Naive thymus-derived CD8-positive, alpha-beta T cell (primary cell): ENCODE data around the gene GDPD4. TPM values are rescaled to one million over a fixed set of nuclear protein-coding genes. Genes with fewer than 3 reads are reported as not detected.

Source experiments
- ATAC-seq, 2 donors: fragments of 150-1000 bp; cut with Tn5 transposase in 1 of 2; sonication (Bioruptor Pico), chemical (Tn5 transposase) in 1 of 2; 1 replicate in 1 of 2; 2 replicates in 1 of 2; pipeline ENCODE4 v1.10.0; 2021; ENCODE audit warnings: mild to moderate bottlenecking in 2 of 2, moderate library complexity in 2 of 2
- POLR2A ChIA-PET: fragments of 350-600 bp; sonication (Branson Sonifier 250); formaldehyde crosslinking; loops from one replicate; lab custom pipeline; 2021; ENCODE audit warnings: antibody characterized with exemption; lab: Charles Lee
- DNase-seq, 10 donors: peaks; one replicate each; pipeline versions ENCODE4 v3.0.0 to v3.0.0-alpha.2; 2020 to 2022
- H3K27ac Mint-ChIP-seq, 10 donors: one replicate each; pipeline ENCODE4 v1.8.0; 2020 to 2022; ENCODE audit warnings: mild to moderate bottlenecking in 10 of 10, mixed read lengths in 10 of 10, moderate library complexity in 4 of 10, inconsistent platforms in 1 of 10
- H3K27me3 Mint-ChIP-seq, 5 donors: one replicate each; pipeline ENCODE4 v1.8.0; 2021 to 2022; ENCODE audit warnings: mixed read lengths in 5 of 5
- H3K36me3 Mint-ChIP-seq, 3 donors: one replicate each; pipeline ENCODE4 v1.8.0; 2020 to 2022; ENCODE audit warnings: mixed read lengths in 3 of 3, mild to moderate bottlenecking in 2 of 3, inconsistent platforms in 1 of 3
- H3K4me1 Mint-ChIP-seq, 4 donors: one replicate each; pipeline ENCODE4 v1.8.0; 2021 to 2022; ENCODE audit warnings: mixed read lengths in 4 of 4
- H3K4me3 Mint-ChIP-seq, 10 donors: one replicate each; pipeline ENCODE4 v1.8.0; 2020 to 2022; ENCODE audit warnings: mild to moderate bottlenecking in 10 of 10, mixed read lengths in 10 of 10, moderate library complexity in 6 of 10, inconsistent platforms in 1 of 10
- H3K9me3 Mint-ChIP-seq, 9 donors: one replicate each; pipeline ENCODE4 v1.8.0; 2020 to 2022; ENCODE audit warnings: mixed read lengths in 9 of 9, mild to moderate bottlenecking in 3 of 9, inconsistent platforms in 1 of 9, moderate library complexity in 1 of 9
- polyA plus RNA-seq, 3 donors: library from polyadenylated mRNA; unstranded; fragments of 300-500 nt; fragmentation: Illumina TruSeq; gene quantifications; one replicate each; pipeline ENCODE4 v1.2.3, GENCODE V29; 2021
- total RNA-seq, 8 experiments: library from RNA in 2 of 8; stranded (reverse) in 2 of 8; gene quantifications; one replicate each; pipeline ENCODE4 v1.2.3 and lab custom pipeline; 2021 to 2026

GDPD4 gene
- total and polyA plus RNA-seq, 5 experiments from 2014 or later: not detected

- peaks cover 11 to 42% (median 26%) of the 10 kb centered on the region in 9 donors for H3K9me3 Mint-ChIP-seq
- H3K36me3 Mint-ChIP-seq: peaks cover 2 to 36% (median 8%) of the 10 kb centered on the region in 3 donors
- no peak overlapping the region for H3K4me3 Mint-ChIP-seq
- DNase-seq (no peak), ATAC-seq (no peak)
- peaks cover 10 to 22% (median 20%) of the 10 kb centered on the region in 5 donors for H3K27me3 Mint-ChIP-seq
- POLR2A ChIA-PET: no interaction called here
- no peak overlapping the region for H3K27ac Mint-ChIP-seq
- no peaks in the 10 kb centered on the region for H3K4me1 Mint-ChIP-seq
Measured at GRCh38 chr11:77259641-77260040, 41.8 kb downstream of the GDPD4 start.

- no peak for ATAC-seq
- Mint-ChIP-seq H3K36me3 (peaks cover 0 to 12% (median 4%) of the 10 kb centered on the region in 3 donors), H3K27me3 (peaks cover 3 to 22% (median 9%) of the 10 kb centered on the region in 5 donors), H3K27ac (no peak overlapping the region), H3K4me3 (no peak overlapping the region), H3K9me3 (peaks cover 10 to 28% (median 18%) of the 10 kb centered on the region in 9 donors), H3K4me1 (no peaks in the 10 kb centered on the region)
- no peak for DNase-seq
- POLR2A ChIA-PET: no interaction called here
Measured at GRCh38 chr11:77253690-77254089, 47.8 kb downstream of the GDPD4 start.

- Mint-ChIP-seq H3K9me3 (peaks cover 10 to 28% (median 18%) of the 10 kb centered on the region in 9 donors), H3K4me1 (no peaks in the 10 kb centered on the region), H3K36me3 (peaks cover 0 to 12% (median 4%) of the 10 kb centered on the region in 3 donors), H3K27me3 (peaks cover 0 to 14% (median 6%) of the 10 kb centered on the region in 5 donors), H3K27ac (no peak overlapping the region), H3K4me3 (no peak overlapping the region)
- ATAC-seq (no peak), DNase-seq (no peak)
- POLR2A ChIA-PET: interaction anchor here (0.6 kb wide), 1 partner anchor 383 kb away, joined by 3 read pairs; no protein-coding TSS in a partner anchor
Measured at GRCh38 chr11:77252555-77253270, 48.8 kb downstream of the GDPD4 start.

GRCh38 chr11:77250881-77251640, 50.4 kb downstream of the GDPD4 start:
- DNase-seq (no peak), ATAC-seq (no peak)
- POLR2A ChIA-PET: no interaction called here
- Mint-ChIP-seq H3K9me3 (peaks cover 10 to 28% (median 18%) of the 10 kb centered on the region in 9 donors), H3K27me3 (peaks cover 0 to 8% (median 3%) of the 10 kb centered on the region in 5 donors), H3K4me3 (no peak overlapping the region), H3K27ac (no peak overlapping the region), H3K4me1 (no peaks in the 10 kb centered on the region), H3K36me3 (peaks cover 0 to 12% (median 4%) of the 10 kb centered on the region in 3 donors)

- Mint-ChIP-seq H3K27ac (no peak overlapping the region), H3K4me3 (no peak overlapping the region), H3K9me3 (peaks cover 10 to 28% (median 18%) of the 10 kb centered on the region in 9 donors), H3K27me3 (peaks cover 0 to 1% (median 0%) of the 10 kb centered on the region in 5 donors), H3K4me1 (no peaks in the 10 kb centered on the region), H3K36me3 (peaks cover 0 to 12% (median 4%) of the 10 kb centered on the region in 3 donors)
- POLR2A ChIA-PET: no interaction called here
- ATAC-seq: no peak
- DNase-seq: no peak
Measured at GRCh38 chr11:77249427-77249826, 52.1 kb downstream of the GDPD4 start.

- no peak for DNase-seq
- H3K4me1 Mint-ChIP-seq: no peaks in the 10 kb centered on the region
Measured at GRCh38 chr11:77244277-77245027, 57.0 kb downstream of the GDPD4 start.

GRCh38 chr11:77236901-77237300, 64.6 kb downstream of the GDPD4 start:
- Mint-ChIP-seq H3K36me3 (peaks cover 0 to 6% (median 0%) of the 10 kb centered on the region in 3 donors), H3K4me1 (no peaks in the 10 kb centered on the region), H3K9me3 (no peaks in the 10 kb centered on the region), H3K4me3 (no peak overlapping the region), H3K27me3 (peaks cover 0 to 9% (median 4%) of the 10 kb centered on the region in 5 donors), H3K27ac (no peak overlapping the region)
- POLR2A ChIA-PET: no interaction called here
- ATAC-seq (no peak), DNase-seq (no peak)

More at GRCh38 chr11:77244277-77245027, 57.0 kb downstream of the GDPD4 start:
- H3K27ac Mint-ChIP-seq: no peak overlapping the region
- POLR2A ChIA-PET: no interaction called here
- no peak for ATAC-seq
- H3K4me3 Mint-ChIP-seq: no peak overlapping the region
- H3K36me3 Mint-ChIP-seq: peaks cover 0 to 6% (median 0%) of the 10 kb centered on the region in 3 donors
- peaks cover 0 to 2% (median 0%) of the 10 kb centered on the region in 5 donors for H3K27me3 Mint-ChIP-seq
- no peaks in the 10 kb centered on the region for H3K9me3 Mint-ChIP-seq

- no peaks in the 10 kb centered on the region for H3K9me3 Mint-ChIP-seq
- no peak overlapping the region for H3K27ac Mint-ChIP-seq
- DNase-seq (no peak), ATAC-seq (no peak)
- no peaks in the 10 kb centered on the region for H3K4me1 Mint-ChIP-seq
- no peaks in the 10 kb centered on the region for H3K36me3 Mint-ChIP-seq
- POLR2A ChIA-PET: no interaction called here
- H3K27me3 Mint-ChIP-seq: peaks cover 0 to 7% (median 4%) of the 10 kb centered on the region in 5 donors
- H3K4me3 Mint-ChIP-seq: no peak overlapping the region
Measured at GRCh38 chr11:77233011-77233410, 68.5 kb downstream of the GDPD4 start.

GRCh38 chr11:77232242-77232641, 69.2 kb downstream of the GDPD4 start:
- no peaks in the 10 kb centered on the region for H3K4me1 Mint-ChIP-seq
- no peak overlapping the region for H3K27ac Mint-ChIP-seq
- DNase-seq (no peak), ATAC-seq (no peak)
- POLR2A ChIA-PET: no interaction called here
- no peaks in the 10 kb centered on the region for H3K36me3 Mint-ChIP-seq
- H3K9me3 Mint-ChIP-seq: no peaks in the 10 kb centered on the region
- H3K4me3 Mint-ChIP-seq: no peak overlapping the region
- peaks cover 3 to 10% (median 6%) of the 10 kb centered on the region in 5 donors for H3K27me3 Mint-ChIP-seq

GRCh38 chr11:77231800-77232199, 69.7 kb downstream of the GDPD4 start:
- Mint-ChIP-seq H3K9me3 (no peaks in the 10 kb centered on the region), H3K27ac (no peak overlapping the region), H3K27me3 (peaks cover 4 to 14% (median 10%) of the 10 kb centered on the region in 5 donors), H3K4me1 (no peaks in the 10 kb centered on the region), H3K4me3 (no peak overlapping the region), H3K36me3 (no peaks in the 10 kb centered on the region)
- DNase-seq: no peak
- POLR2A ChIA-PET: no interaction called here
- no peak for ATAC-seq

- no peak for DNase-seq
- Mint-ChIP-seq H3K9me3 (no peaks in the 10 kb centered on the region), H3K27me3 (peaks cover 2 to 17% (median 8%) of the 10 kb centered on the region in 5 donors), H3K4me3 (no peak overlapping the region), H3K36me3 (no peaks in the 10 kb centered on the region), H3K27ac (no peak overlapping the region), H3K4me1 (no peaks in the 10 kb centered on the region)
- ATAC-seq: no peak
- POLR2A ChIA-PET: no interaction called here
Measured at GRCh38 chr11:77230878-77231605, 70.4 kb downstream of the GDPD4 start.

GRCh38 chr11:77223797-77224196, 77.7 kb downstream of the GDPD4 start:
- ATAC-seq: no peak
- Mint-ChIP-seq H3K4me1 (no peaks in the 10 kb centered on the region), H3K4me3 (no peak overlapping the region), H3K27me3 (peaks cover 6 to 48% (median 24%) of the 10 kb centered on the region in 5 donors), H3K9me3 (peaks cover 0 to 3% (median 0%) of the 10 kb centered on the region in 9 donors), H3K36me3 (no peaks in the 10 kb centered on the region), H3K27ac (peak overlapping the region in 1 of 10 donors; percentile 19)
- no peak for DNase-seq
- POLR2A ChIA-PET: no interaction called here
